Neural crest cell (in vitro differentiated cells): ENCODE data around the gene RAET1E. TPM values are rescaled to one million over a fixed set of nuclear protein-coding genes. Genes with fewer than 3 reads are reported as not detected.
"Not testable (repeated sequence)": the region's sequence is repeated elsewhere in the genome, so short reads cannot be mapped to it uniquely, and the experiment has no call there.

Experiments
- DNase-seq: peaks from one replicate; pipeline ENCODE4 v3.0.0; 2021; ENCODE audit warnings: low read depth, mixed read lengths, low spot score
- H3K27ac Mint-ChIP-seq: one replicate; pipeline ENCODE4 v1.8.0; 2021; ENCODE audit warnings: mild to moderate bottlenecking, mixed read lengths; ENCODE audit not compliant: unreplicated experiment
- H3K27me3 Mint-ChIP-seq: 2 replicates; pipeline ENCODE4 v1.8.0; 2021; ENCODE audit warnings: low read depth, mild to moderate bottlenecking, mixed read lengths
- H3K36me3 Mint-ChIP-seq: 2 replicates; pipeline ENCODE4 v1.8.0; 2021; ENCODE audit warnings: low read depth, mild to moderate bottlenecking, mixed read lengths
- H3K4me1 Mint-ChIP-seq: 2 replicates; pipeline ENCODE4 v1.8.0; 2021; ENCODE audit warnings: mixed read lengths
- H3K4me3 Mint-ChIP-seq: one replicate; pipeline ENCODE4 v1.8.0; 2021; ENCODE audit warnings: mild to moderate bottlenecking, mixed read lengths
- H3K9me3 Mint-ChIP-seq: 2 replicates; pipeline ENCODE4 v1.8.0; 2021; ENCODE audit warnings: mixed read lengths
- CTCF ChIP-seq: fragments of 200-600 bp; sonication (generic); conservative IDR thresholded peaks from 2 replicates; pipeline ENCODE4 v1.5.0; 2021; ENCODE audit warnings: antibody characterized with exemption, mild to moderate bottlenecking
- total RNA-seq: library from RNA; stranded (reverse); gene quantifications from 2 replicates; pipeline ENCODE4 v1.2.1, GENCODE V29; 2021

Gene RAET1E
- total RNA-seq, 1 donor from 2014 or later, result not detected

GRCh38 chr6:149895048-149895590 is 2.8 kb downstream of the RAET1E start:
- Mint-ChIP-seq H3K9me3 (no peaks in the 10 kb centered on the region), H3K27ac (no peak overlapping the region), H3K4me3 (no peak overlapping the region), H3K36me3 (no peaks in the 10 kb centered on the region), H3K4me1 (no peaks in the 10 kb centered on the region), H3K27me3 (peaks cover 26% of the 10 kb centered on the region)
- no peak for TF ChIP-seq CTCF
- DNase-seq, result no peak

- not testable (repeated sequence) for H3K27ac Mint-ChIP-seq, H3K36me3 Mint-ChIP-seq, H3K4me3 Mint-ChIP-seq, DNase-seq, H3K9me3 Mint-ChIP-seq, H3K4me1 Mint-ChIP-seq
- peaks cover 28% of the 10 kb centered on the region for H3K27me3 Mint-ChIP-seq
These were observed 6.0 kb downstream of the RAET1E start for GRCh38 chr6:149891864-149892263.

GRCh38 chr6:149891259-149891658 is 6.7 kb downstream of the RAET1E start:
- TF ChIP-seq CTCF, result no peak
- no peak overlapping the region for H3K27ac Mint-ChIP-seq
- no peaks in the 10 kb centered on the region for H3K9me3 Mint-ChIP-seq
- DNase-seq, result no peak
- H3K4me3 Mint-ChIP-seq, result no peak overlapping the region
- peaks cover 28% of the 10 kb centered on the region for H3K27me3 Mint-ChIP-seq
- no peaks in the 10 kb centered on the region for H3K36me3 Mint-ChIP-seq
- H3K4me1 Mint-ChIP-seq, result no peaks in the 10 kb centered on the region

GRCh38 chr6:149890629-149891045 is 7.3 kb downstream of the RAET1E start:
- no peak overlapping the region for H3K27ac Mint-ChIP-seq
- no peak overlapping the region for H3K4me3 Mint-ChIP-seq
- H3K4me1 Mint-ChIP-seq, result no peaks in the 10 kb centered on the region
- no peak for TF ChIP-seq CTCF
- DNase-seq, result no peak
- H3K9me3 Mint-ChIP-seq, result no peaks in the 10 kb centered on the region
- peaks cover 28% of the 10 kb centered on the region for H3K27me3 Mint-ChIP-seq
- H3K36me3 Mint-ChIP-seq, result no peaks in the 10 kb centered on the region

- no peaks in the 10 kb centered on the region for H3K36me3 Mint-ChIP-seq
- H3K27ac Mint-ChIP-seq, result no peak overlapping the region
- DNase-seq, result no peak
- no peaks in the 10 kb centered on the region for H3K4me1 Mint-ChIP-seq
- H3K27me3 Mint-ChIP-seq, result peaks cover 26% of the 10 kb centered on the region
- no peak overlapping the region for H3K4me3 Mint-ChIP-seq
- no peak for TF ChIP-seq CTCF
- H3K9me3 Mint-ChIP-seq, result no peaks in the 10 kb centered on the region
These were observed 8.6 kb downstream of the RAET1E start for GRCh38 chr6:149889326-149889725.

- Mint-ChIP-seq H3K4me1 (no peaks in the 10 kb centered on the region), H3K36me3 (no peaks in the 10 kb centered on the region), H3K9me3 (no peaks in the 10 kb centered on the region), H3K27ac (no peak overlapping the region), H3K27me3 (peaks cover 28% of the 10 kb centered on the region), H3K4me3 (no peak overlapping the region)
- no peak for DNase-seq
- TF ChIP-seq CTCF, result no peak
These were observed 9.3 kb downstream of the RAET1E start for GRCh38 chr6:149888659-149889058.
